Activated T-cell treated with anti-CD3 and anti-CD28 coated beads, Interleukin-2, amount 50 U/mL, for 1 hour (primary cell): Measurements from ENCODE around the gene SAG.

ENCODE experiments used
- DNase-seq: peaks from one replicate; pipeline ENCODE4 v3.0.0-alpha.2; 2020

SAG gene

DNA sequence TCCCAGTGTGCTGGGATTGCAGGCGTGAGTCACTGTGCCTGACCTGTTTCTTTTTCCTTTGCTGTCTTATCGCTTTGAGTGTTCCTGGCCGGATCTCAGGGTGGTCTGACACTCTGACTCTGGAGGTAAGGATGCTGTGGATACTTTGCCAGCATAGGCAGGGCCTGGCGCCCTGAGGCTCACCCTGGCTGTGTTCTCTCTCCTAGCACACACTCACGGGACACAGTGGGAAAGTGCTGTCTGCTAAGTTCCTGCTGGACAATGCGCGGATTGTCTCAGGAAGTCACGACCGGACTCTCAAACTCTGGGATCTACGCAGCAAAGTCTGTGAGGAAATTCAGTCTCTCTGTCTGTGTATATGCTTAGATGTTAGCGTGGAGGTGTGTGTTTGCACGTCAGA, 18.0 kb upstream of the SAG start:
- no peak for DNase-seq

DNA sequence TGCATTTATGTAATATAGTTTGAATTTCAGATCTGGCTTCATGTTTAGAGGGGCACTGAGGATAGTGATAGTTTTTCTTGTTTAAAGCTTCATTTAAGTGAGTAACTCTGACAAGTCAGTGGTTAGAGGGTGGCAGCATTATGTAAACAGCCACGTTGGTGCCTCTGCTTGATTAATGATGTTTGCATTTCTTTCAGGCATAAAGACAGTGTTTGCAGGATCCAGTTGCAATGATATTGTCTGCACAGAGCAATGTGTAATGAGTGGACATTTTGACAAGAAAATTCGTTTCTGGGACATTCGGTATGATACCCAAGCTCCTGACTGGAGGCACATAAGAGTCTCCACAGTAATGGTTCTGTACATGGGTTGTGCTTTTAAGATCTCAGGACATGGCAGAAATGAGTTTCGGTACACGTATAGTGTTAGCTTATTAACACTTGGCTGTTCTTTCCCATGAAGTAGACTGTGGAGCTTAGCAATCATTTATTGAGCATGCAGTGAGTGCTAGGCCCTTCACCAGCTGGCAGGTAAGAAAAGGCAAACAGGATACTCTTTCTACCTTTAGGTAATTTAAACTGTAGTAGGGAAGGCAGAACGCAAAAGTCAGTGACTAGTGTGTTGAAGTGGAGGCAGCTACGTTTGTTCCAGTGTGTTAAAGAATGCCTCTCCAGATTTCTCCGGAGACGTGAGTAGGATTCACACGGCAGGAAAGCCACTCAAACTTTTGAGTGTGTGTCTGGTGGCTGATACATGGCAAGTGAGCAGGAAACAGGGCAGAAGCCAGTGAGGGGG, 17.4 kb upstream of the SAG start:
- no peak for DNase-seq

DNA sequence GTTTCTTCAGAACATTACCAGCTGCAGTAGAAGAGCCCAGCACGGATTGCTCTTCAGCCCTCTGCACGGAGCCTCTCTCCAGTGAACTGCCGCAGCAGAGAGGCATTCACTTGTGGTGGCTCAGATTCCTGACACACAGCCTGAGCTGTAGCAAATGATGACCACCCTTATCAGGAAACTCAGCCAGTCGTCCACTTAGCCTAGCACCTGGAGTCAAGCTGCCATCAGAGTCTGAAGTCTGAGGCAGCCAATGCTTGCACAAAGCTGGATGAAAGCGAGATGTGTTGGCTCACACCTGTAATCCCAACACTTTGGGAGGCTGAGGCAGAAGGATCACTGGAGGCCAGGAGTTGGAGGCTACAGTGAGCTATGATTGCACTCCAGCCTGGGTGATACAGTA, 11.7 kb upstream of the SAG start:
- no peak for DNase-seq

DNA sequence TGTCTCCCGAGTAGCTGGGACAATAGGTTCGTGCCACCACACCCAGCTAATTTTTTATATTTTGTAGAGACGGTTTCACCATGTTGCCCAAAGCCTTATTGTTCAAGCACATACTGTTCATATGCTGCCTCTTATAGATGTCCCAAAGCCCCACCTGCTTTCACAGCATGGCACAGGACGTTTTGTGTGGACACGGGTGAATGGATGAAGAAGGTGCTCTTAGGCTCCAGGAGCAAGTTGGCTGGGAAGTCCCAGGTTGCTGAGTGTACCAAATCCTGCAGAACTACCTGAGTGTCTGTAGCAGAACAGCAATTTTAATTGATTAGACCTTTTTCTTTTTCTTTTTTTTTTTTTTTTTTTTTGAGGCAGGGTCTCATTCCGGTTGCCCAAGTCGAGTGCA, 10.5 kb upstream of the SAG start:
- no peak for DNase-seq

DNA sequence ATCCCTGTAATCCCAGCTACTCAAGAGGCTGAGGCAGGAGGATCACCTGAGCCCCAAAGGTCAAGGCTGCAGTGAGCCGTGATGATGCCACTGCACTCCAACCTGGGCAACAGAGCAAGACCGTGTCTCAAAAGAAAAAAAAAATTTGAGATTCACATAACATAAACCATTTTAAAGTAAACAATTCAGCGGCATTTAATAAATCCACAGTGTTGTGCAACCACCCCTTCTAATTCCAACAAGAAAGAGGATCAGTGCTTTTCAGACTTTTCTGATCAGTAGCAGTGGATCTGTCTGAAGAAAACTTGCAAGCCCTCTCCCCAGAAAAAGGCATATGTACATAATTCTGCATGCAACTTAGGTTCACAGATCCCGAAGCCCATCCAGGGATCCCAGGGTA, 7.2 kb upstream of the SAG start:
- DNase-seq: no peak

DNA sequence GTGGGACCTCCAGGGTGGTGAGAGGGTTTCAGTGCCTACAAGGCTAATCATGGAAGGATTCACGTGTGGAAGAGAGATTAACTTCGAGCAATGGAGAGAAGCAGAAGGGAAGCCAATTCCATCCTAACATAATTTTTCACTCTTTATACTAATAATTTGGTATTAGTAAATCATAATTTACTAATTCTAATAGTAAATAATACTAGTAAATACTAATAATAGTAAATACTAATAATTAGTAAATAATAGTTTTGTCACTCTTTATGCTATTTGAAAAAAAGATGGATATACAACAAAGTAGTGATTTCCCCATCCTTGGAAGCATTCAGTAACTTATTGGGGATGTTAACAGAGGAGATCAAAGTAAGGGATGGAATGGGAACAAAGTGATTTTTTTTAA, 6.4 kb upstream of the SAG start:
- no peak for DNase-seq

DNA sequence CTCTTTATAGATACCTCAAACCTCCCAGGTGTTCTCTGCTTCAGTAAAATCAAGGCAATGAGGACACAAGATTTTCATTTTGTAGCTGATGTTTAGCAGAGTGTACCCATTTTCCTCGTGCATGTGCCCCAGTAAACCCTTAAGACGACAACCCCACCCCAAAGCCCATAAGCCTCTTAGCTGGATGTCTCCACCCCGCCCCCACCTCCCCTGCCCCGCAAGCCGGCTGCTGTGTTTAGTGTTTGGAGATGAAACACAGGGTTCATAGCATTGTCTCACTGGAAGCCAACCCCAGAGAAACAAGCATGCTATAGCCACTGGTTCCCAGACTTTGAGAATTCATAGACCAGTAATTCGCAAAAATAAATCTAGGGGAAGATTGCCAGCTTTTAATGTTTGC, 5.8 kb upstream of the SAG start:
- DNase-seq: no peak

DNA sequence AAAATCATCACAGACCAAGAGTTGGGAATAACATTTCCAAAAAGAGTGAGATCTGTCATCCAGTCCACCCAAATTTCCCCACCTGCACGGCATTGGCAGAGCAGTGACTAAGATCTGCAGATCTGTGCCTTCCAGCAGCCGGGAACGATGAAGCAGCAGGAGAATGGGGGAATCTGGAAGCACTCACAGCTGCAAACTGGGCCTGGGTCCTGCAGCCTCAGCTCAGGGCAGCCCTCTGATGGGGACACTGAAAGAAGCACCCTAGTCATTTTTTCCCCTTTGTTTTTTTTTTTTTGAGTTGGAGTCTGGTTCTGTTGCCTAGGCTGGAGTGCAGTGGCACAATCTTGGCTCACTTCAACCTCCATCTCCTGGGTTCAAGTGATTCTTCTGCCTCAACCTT, 4.4 kb upstream of the SAG start:
- DNase-seq: no peak

DNA sequence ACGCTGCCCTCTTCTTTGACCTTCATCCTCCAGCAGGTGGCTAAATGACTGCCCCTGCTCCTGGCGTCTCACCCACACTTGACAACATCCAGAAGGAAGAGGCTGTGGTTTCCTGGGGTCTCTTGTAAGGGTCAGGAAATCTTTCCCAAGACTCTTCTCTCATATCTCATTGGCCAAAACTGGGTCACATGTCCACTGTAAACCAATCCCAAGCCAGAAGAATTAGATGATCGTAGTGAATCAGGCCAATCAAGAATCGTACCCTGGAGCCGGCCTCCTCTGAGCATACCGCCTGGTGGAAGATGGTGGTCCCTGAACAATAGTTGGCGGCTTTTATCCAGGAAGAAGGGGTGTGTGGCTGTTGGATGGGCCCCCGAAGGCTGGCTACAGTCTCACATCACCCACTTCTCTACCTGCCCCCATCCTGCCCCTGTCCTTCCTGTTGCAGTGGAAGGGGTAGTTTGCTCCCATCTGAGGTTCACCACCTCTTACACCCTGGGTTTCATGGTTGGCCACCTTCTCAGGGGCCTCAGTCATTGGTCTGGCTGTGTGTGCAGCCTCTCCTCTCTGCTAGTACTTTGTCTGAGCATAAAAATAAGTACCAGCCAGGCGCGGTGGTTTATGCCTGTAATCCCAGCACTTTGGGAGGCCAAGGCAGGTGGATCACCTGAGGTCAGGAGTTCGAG, 3.8 kb downstream of the SAG start:
- no peak for DNase-seq

DNA sequence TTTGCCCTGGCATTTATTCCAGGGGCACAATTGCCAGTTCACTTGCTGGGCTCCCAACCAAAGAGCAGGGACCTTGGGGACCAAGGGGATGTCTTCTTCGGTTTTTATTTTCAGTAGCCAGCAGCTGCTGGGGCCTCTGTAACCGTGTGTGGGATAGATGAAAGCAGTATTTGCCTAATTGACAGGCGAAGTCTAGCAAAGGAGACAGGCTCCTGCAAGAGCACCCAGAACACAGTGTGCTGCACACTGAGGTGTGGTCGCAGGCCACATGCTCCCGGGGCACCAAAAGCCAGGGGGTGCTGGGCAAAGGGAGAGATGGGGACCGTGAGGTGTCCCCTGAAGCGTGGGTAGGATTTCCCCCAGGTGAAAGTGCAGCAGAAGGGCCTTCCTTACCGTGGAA, 5.3 kb downstream of the SAG start:
- no peak for DNase-seq

DNA sequence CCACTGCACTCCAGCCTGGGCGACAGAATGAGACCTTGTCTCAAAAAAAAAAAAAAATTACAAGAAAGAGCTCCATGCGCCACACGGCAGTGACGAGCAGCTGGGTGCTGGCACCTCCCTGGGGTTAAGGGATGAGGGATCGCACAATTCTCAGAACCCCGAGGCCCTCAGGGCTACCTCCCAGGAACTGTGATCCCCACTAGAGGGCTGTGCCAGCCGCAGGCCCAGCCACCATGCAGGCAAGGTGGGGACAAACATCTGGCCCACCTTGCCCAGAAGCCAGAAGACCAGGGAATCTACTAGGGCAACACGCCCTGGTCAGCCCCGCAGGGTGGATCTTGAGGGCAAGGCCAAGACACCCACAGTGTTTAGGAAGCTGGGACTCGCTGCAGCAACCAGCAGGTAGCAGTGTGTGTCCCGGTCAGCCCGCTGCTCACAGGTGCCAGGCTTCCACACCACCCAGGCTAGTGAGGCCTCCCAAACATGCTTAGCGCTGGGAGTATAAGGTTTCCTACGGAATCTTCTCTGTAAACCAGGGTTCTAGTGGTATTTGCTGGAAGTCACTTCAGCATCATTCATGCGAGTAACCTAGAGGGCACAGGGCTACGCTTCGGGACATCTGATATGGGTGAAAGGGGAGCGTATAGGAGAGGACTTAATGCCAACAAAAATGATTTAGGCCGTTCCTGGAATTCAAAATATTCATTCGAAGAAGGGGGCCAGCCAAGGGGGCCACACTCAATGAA, 6.7 kb downstream of the SAG start:
- DNase-seq: no peak

DNA sequence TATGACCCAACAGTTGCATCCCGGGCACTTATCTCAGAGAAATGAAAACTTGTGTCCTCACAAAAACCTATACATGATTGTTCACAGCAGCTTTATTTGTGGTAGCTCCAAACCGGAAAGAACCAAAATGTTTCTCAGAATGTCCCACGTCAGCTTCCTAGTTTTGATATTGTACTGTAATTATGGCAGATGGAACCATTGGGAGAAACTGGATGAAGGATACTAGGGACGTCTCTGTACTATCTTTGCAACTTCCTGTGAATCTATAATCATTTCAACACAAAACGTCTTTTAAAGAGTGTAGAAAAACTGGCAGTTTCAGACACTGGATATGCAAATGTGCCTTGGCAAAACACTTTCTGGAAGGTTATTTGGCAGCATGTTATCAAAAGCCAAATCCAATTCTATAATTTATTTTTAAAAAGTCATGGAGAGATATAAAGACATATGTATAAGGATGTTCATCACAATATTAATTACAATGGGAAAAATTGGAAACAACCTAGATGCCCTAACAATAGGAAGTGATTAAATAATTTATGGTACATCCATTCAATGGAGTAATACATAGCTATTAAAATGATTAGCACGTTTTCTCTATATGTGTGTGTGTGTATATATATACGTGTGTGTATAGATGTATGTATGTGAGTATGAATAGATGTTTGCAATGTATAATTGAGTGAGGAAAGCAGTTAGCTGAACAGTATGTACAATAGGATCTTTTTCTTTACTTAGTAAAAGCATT, 9.8 kb downstream of the SAG start:
- DNase-seq: no peak

DNA sequence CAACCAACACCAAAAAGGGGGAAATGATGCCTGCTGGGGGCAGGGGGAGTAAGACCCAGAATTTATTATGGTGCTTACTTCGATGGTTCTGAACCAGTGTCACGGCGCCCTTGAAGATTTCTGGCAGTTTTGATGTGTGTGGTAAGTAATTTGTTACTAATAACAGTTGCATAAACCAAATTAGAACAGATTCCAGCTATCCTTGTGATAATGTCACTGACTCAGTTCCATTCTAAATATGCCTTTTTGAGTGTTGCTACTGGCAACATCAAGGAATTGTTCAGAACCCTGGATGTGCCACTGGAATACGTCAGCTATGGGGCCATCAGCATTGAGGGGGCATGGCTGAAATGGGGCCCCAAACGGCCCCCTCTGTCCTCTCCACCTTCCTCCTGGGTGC, 11.6 kb downstream of the SAG start:
- no peak for DNase-seq

DNA sequence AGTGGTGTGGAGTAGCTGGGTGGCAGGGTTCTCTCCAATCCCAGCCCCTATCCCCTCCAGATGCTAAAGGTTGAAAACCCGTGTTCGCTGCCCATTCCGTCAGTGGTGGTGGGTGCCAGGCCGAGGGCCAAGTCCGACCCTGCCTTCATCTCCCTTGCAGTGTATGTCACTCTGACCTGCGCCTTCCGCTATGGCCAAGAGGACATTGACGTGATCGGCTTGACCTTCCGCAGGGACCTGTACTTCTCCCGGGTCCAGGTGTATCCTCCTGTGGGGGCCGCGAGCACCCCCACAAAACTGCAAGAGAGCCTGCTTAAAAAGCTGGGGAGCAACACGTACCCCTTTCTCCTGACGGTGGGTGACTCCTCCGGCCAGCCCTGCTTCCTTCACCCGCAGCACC, 12.9 kb downstream of the SAG start:
- no peak for DNase-seq

DNA sequence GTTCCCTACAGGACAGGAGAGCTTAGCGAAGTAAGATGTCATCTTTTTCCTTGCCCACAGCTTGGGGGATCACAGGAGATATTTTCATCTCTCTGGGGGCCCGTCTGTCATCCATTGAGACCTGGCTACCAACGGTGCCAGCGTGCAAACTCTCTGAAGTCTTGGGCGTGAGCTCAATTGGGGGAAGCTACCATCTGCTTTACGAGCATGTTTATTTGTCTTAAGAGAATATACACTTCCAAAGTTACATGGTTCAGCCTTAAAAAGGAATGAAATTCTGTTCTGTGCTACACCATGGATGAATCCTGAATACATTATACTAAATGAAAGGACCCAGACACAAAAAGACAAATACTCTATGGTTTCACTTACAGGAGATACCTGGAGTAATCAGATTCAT, 13.6 kb downstream of the SAG start:
- no peak for DNase-seq

DNA sequence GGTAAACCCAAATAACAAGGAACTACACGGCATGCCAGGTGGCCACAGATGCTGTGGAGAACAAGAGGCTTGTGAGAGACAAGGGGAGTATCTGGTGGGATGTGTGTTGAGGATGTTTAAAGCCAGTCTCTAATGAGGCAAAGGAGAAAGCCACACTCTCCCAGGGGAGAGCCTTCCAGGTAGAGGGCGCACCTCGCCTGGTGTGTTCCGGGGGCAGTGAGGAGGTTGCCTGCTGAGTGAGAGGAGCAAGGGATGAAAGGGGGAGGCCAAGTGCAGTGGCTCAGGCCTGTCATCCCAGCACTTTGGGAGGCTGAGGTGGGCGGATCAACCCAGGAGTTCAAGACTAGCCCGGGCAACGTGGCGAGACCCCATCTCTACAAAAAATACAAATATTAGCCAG, 16.2 kb downstream of the SAG start:
- DNase-seq: no peak

DNA sequence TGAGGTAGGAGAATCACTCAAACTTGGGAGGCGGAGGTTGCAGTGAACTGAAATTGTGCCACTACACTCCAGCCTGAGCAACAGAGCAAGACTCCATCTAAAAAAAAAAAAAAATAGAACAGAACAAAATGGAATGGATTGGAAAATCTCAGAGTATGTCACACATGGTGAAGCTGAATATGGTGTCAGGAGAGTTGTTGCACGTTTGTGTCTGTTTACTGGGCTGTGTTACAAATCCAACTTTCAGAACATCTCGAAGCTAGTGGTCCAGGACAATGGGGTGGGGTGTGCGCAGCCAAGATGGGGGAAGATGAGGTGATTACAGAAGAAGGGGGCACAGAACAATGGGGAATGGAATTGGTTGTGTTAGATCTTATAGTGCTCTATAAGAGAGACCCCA, 17.6 kb downstream of the SAG start:
- DNase-seq: no peak

DNA sequence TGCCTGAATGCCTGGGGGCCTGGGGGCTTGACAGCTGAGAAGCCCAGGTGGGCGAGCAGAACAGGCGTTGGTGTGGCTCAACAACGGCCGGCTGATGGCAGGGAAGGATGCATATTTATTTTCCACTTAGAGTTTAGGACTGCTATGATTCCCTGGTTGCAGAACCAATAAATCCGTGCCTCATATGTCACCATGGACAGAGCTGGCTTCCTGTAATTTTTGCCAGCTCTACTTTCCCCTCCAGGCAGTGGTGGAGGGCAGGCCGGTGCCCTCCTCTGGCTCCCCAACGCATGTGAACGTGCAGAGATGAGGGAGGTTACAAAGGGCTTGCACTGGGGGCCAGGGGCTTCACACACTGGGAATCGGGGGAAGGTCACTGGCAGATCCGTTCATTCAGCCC, 18.2 kb downstream of the SAG start:
- DNase-seq: no peak

DNA sequence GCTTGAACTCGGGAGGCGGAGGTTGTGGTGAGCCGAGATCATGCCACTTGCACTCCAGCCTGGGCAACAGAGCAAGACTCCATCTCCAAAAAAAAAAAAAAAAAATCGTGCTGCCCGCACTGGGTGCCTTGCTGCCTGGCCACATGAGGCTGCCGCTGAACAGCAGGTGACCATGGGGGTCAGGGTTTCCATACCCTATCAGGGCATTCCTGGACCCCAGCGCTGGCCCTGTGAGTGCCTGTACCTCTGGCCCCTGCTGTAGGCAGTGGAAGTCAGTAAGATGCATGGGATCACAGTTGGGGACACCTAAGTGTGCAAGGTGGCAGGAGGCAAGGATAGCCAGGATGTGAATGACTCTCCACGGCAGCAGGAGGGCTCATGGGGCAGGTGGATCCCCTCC, 18.9 kb downstream of the SAG start:
- DNase-seq: no peak

DNA sequence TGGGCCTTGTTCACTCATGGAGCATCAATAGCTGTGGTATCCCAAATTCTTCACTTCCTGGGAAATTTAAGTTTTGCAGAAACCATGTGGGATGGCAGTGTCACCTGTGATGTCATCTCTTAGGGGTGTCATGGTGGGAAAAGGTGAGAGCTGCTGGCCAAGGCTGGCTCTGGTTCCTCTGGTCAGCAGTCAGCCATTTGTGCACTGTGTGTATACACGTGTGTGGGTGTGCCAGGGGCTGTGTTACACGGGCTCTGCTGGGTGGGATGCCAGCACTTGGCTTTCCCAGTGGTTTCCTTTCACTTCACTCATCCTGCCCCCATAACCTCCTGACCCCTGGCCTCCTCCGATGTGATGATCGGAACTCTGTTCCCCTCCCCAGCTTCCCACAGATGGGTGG, 21.3 kb downstream of the SAG start:
- no peak for DNase-seq

DNA sequence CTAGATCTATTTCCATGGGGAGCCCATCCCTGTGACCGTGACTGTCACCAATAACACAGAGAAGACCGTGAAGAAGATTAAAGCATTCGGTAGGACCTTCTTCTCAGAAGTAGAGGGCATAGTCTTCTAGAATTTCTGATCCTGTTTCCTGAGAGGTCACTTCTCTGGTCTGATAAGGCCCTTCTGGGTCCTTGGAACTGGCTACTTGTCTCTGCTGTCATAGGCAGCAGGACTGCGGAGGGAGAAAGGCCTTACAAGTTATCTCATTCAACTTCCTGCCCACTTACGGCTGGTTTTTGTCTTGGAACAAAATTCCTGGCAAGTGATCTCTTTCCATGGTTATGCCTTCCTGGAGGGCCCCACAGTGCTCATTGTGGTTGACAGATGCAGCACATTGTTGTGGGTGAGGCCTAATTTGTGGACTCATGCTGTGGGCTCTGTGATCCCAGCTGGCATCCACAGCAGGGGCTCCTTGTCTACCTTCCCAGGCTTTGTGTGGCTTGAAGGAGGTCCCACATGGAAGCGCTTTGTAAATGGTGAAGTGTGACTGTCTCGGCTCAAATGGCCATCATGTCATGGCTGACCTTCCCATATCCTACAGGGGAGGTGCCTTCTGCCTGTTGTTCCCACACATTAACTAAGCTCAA, 22.0 kb downstream of the SAG start:
- no peak for DNase-seq

DNA sequence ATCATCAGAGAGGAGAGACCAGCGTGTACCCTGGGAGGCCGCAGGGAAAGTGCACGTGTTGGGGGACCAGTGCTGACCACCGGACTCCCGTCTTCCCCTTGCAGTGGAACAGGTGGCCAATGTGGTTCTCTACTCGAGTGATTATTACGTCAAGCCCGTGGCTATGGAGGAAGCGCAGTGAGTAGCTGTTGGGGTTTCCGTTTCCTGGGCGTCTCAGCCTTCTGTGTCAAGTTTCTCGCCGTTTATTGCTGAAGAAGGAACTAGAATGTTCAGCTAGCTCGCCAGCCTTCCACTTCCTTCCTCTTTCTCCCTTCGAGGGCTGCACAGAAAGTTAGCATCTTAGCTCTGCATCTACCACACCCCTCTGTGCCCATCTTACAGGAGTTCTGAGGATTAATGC, 23.9 kb downstream of the SAG start:
- DNase-seq: peak; percentile 71

DNA sequence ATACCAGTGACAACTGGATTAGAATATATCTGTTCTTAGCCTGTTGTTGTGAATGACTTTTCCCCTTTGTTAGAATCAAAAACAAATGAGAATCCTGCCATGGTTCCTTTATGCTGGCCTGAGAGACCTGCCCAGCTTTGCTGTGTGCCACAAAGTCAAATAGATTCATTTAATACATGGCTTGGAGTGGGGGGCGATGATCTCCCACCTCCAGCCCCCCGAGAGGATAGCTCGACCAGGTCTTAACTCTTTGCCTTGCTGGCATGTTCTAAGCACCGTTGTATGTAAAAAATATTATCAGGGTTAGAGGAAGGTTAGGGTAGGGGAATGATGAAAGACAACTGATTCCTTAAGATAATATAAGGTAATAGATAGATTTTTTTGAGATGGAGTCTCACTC, 24.5 kb downstream of the SAG start:
- DNase-seq: no peak
